ENCODE measurements around the gene BLOC1S3. TPM values are rescaled to one million over a fixed set of nuclear protein-coding genes. Genes with fewer than 3 reads are reported as not detected.
"Not testable (repeated sequence)": the region's sequence is repeated elsewhere in the genome, so short reads cannot be mapped to it uniquely, and the experiment has no call there.

The BLOC1S3 gene
- total and polyA plus RNA-seq, 4 donors, result 4.2 to 17.3 (median 8.1) TPM

GRCh38 chr19:45224645-45225044 lies 46.1 kb downstream of the BLOC1S3 start:
- H3K27ac ChIP-seq (ENCODE audit: low read depth in 1 of 2, low read length in 1 of 2), result no peak overlapping the region
- no peak overlapping the region for H3K4me3 ChIP-seq
- peaks cover 0 to 2% (median 0%) of the 10 kb centered on the region in 3 donors for H3K27me3 ChIP-seq (ENCODE audit: control insufficient read depth in 3 of 3, insufficient read depth in 3 of 3, low read length in 2 of 3)
- DNase-seq (no peak), ATAC-seq (ENCODE audit: insufficient read depth, low FRiP score) (no peak)
- no peaks in the 10 kb centered on the region for H3K9me3 ChIP-seq (ENCODE audit: control insufficient read depth in 4 of 4, insufficient read depth in 3 of 4, low read length in 3 of 4)
- peaks cover 0 to 5% (median 0%) of the 10 kb centered on the region in 4 donors for H3K36me3 ChIP-seq (ENCODE audit: control insufficient read depth in 4 of 4, insufficient read depth in 4 of 4, low read length in 4 of 4)
- no peak for TF ChIP-seq CTCF (IDR thresholded peaks at IDR 0.05; ENCODE audit: control extremely low read depth, extremely low read depth)
- H3K4me1 ChIP-seq (ENCODE audit: control insufficient read depth in 5 of 5, insufficient read depth in 5 of 5, low read length in 5 of 5), result no peaks in the 10 kb centered on the region
- no peak overlapping the region for H3K9ac ChIP-seq (ENCODE audit: insufficient read depth in 1 of 2, low read length in 2 of 2)
- WGBS, 2 donors, result 74 to 85% methylated on average over 11 of the region's 11 CpGs

- WGBS, 2 donors, result 93 to 97% methylated on average over 2 of the region's 2 CpGs
- DNase-seq; H3K36me3 ChIP-seq (ENCODE audit: control insufficient read depth in 4 of 4, insufficient read depth in 4 of 4, low read length in 4 of 4); H3K4me1 ChIP-seq (ENCODE audit: control insufficient read depth in 5 of 5, insufficient read depth in 5 of 5, low read length in 5 of 5); H3K4me3 ChIP-seq; H3K9me3 ChIP-seq (ENCODE audit: control insufficient read depth in 4 of 4, insufficient read depth in 3 of 4, low read length in 3 of 4); ATAC-seq (ENCODE audit: insufficient read depth, low FRiP score); H3K9ac ChIP-seq (ENCODE audit: insufficient read depth in 1 of 2, low read length in 2 of 2); H3K27ac ChIP-seq (ENCODE audit: low read depth in 1 of 2, low read length in 1 of 2): not testable (repeated sequence)
- H3K27me3 ChIP-seq (ENCODE audit: control insufficient read depth in 3 of 3, insufficient read depth in 3 of 3, low read length in 2 of 3), result peaks cover 0 to 22% (median 9%) of the 10 kb centered on the region in 3 donors
Measured at GRCh38 chr19:45229056-45229455, 50.5 kb downstream of the BLOC1S3 start.

Other genes starting within 250 kb of the BLOC1S3 start
- gene APOC4, start 236.5 kb upstream of the BLOC1S3 start, total RNA-seq, result not detected
- under 1 TPM in 1 of 2 donors, not detected in 1; 0.98 TPM for gene APOC4, start 236.5 kb upstream of the BLOC1S3 start, polyA plus RNA-seq
- 1 to 10 TPM; 1.8 to 8.0 TPM for gene APOC2, start 232.7 kb upstream of the BLOC1S3 start, total RNA-seq
- gene APOC2, start 232.7 kb upstream of the BLOC1S3 start, polyA plus RNA-seq, result 10 to 100 TPM; 12.2 to 21.5 TPM
- gene CLPTM1, start 223.4 kb upstream of the BLOC1S3 start, total RNA-seq, result 100 to 1,000 TPM in 1 of 2 donors, 10 to 100 TPM in 1; 35.9 to 130 TPM
- gene CLPTM1, start 223.4 kb upstream of the BLOC1S3 start, polyA plus RNA-seq, result 10 to 100 TPM; 82.5 to 88.0 TPM
- gene RELB, start 177.3 kb upstream of the BLOC1S3 start, total RNA-seq, result 10 to 100 TPM; 15.8 to 23.8 TPM
- 10 to 100 TPM in 1 of 2 donors, 1 to 10 TPM in 1; 9.4 to 65.9 TPM for gene RELB, start 177.3 kb upstream of the BLOC1S3 start, polyA plus RNA-seq
- 10 to 100 TPM; 23.9 to 73.9 TPM for gene CLASRP, start 139.7 kb upstream of the BLOC1S3 start, total RNA-seq
- 100 to 1,000 TPM in 1 of 2 donors, 10 to 100 TPM in 1; 41.2 to 107 TPM for gene CLASRP, start 139.7 kb upstream of the BLOC1S3 start, polyA plus RNA-seq
- 1 to 10 TPM in 1 of 2 donors, under 1 TPM in 1; 0.43 to 3.8 TPM for gene ZNF296, start 102.3 kb upstream of the BLOC1S3 start, total RNA-seq
- 1 to 10 TPM; 1.9 to 3.9 TPM for gene ZNF296, start 102.3 kb upstream of the BLOC1S3 start, polyA plus RNA-seq
- gene GEMIN7, start 99.5 kb upstream of the BLOC1S3 start, total RNA-seq, result 10 to 100 TPM; 18.7 to 21.1 TPM
- 10 to 100 TPM; 24.3 to 29.0 TPM for gene GEMIN7, start 99.5 kb upstream of the BLOC1S3 start, polyA plus RNA-seq
- 10 to 100 TPM; 20.7 to 31.1 TPM for gene PPP1R37, start 85.6 kb upstream of the BLOC1S3 start, total RNA-seq
- 10 to 100 TPM; 19.2 to 39.7 TPM for gene PPP1R37, start 85.6 kb upstream of the BLOC1S3 start, polyA plus RNA-seq
- under 1 TPM in 1 of 2 donors, not detected in 1; 0.06 TPM for gene NKPD1, start 17.8 kb upstream of the BLOC1S3 start, total RNA-seq
- gene NKPD1, start 17.8 kb upstream of the BLOC1S3 start, polyA plus RNA-seq, result under 1 TPM; 0.07 to 0.08 TPM
- gene TRAPPC6A, start 547 bp upstream of the BLOC1S3 start, total RNA-seq, result 10 to 100 TPM; 14.0 to 20.5 TPM
- gene TRAPPC6A, start 547 bp upstream of the BLOC1S3 start, polyA plus RNA-seq, result 10 to 100 TPM; 32.0 to 38.4 TPM
- gene EXOC3L2, start 66.6 kb downstream of the BLOC1S3 start, total RNA-seq, result 1 to 10 TPM; 1.7 to 2.8 TPM
- gene EXOC3L2, start 66.6 kb downstream of the BLOC1S3 start, polyA plus RNA-seq, result 1 to 10 TPM; 2.2 to 2.6 TPM
- gene MARK4, start 72.5 kb downstream of the BLOC1S3 start, total RNA-seq, result 10 to 100 TPM; 25.3 to 47.0 TPM
- gene MARK4, start 72.5 kb downstream of the BLOC1S3 start, polyA plus RNA-seq, result 10 to 100 TPM; 12.6 to 15.9 TPM
- 1 to 10 TPM in 1 of 2 donors, not detected in 1; 1.4 TPM for gene CKM, start 144.1 kb downstream of the BLOC1S3 start, total RNA-seq
- gene CKM, start 144.1 kb downstream of the BLOC1S3 start, polyA plus RNA-seq, result under 1 TPM; 0.06 to 0.97 TPM
- gene KLC3, start 162.0 kb downstream of the BLOC1S3 start, total RNA-seq, result 1 to 10 TPM; 1.1 to 1.6 TPM
- 1 to 10 TPM in 1 of 2 donors, under 1 TPM in 1; 0.80 to 2.2 TPM for gene KLC3, start 162.0 kb downstream of the BLOC1S3 start, polyA plus RNA-seq
- 10 to 100 TPM; 17.8 to 19.9 TPM for gene ERCC2, start 191.8 kb downstream of the BLOC1S3 start, total RNA-seq
- 10 to 100 TPM; 11.9 to 14.9 TPM for gene ERCC2, start 191.8 kb downstream of the BLOC1S3 start, polyA plus RNA-seq
- 10 to 100 TPM; 14.0 to 37.3 TPM for gene PPP1R13L, start 226.3 kb downstream of the BLOC1S3 start, total RNA-seq
- 10 to 100 TPM; 32.0 to 34.0 TPM for gene PPP1R13L, start 226.3 kb downstream of the BLOC1S3 start, polyA plus RNA-seq
- 1 to 10 TPM; 3.6 to 8.3 TPM for gene POLR1G, start 227.9 kb downstream of the BLOC1S3 start, total RNA-seq
- gene POLR1G, start 227.9 kb downstream of the BLOC1S3 start, polyA plus RNA-seq, result 1 to 10 TPM; 5.2 to 6.6 TPM
- gene ERCC1, start 245.1 kb downstream of the BLOC1S3 start, total RNA-seq, result 10 to 100 TPM; 72.4 to 82.3 TPM
- gene ERCC1, start 245.1 kb downstream of the BLOC1S3 start, polyA plus RNA-seq, result 10 to 100 TPM; 53.2 to 54.0 TPM